Liver (tissue), 9 donors: ENCODE measurements around the gene EIF2B1. TPM values are rescaled to one million over a fixed set of nuclear protein-coding genes. Genes with fewer than 3 reads are reported as not detected.

Source experiments
- DNase-seq: peaks from one replicate; pipeline ENCODE4 v3.0.0-alpha.2; 2017; ENCODE audit warnings: low spot score
- H3K27ac ChIP-seq, 2 donors: one replicate each; pipeline ENCODE4 v1.7.0; 2013; ENCODE audit warnings: inconsistent platforms in 2 of 2, low read length in 2 of 2, control low read depth in 1 of 2, low read depth in 1 of 2, mild to moderate bottlenecking in 1 of 2
- H3K27me3 ChIP-seq, 4 donors: one replicate each; pipeline versions ENCODE4 v1.6.1 to v1.7.0; 2013; ENCODE audit warnings: low read length in 3 of 4, inconsistent platforms in 1 of 4, mild to moderate bottlenecking in 1 of 4, moderate library complexity in 1 of 4; ENCODE audit not compliant: control insufficient read depth in 4 of 4, insufficient read depth in 4 of 4
- H3K36me3 ChIP-seq, 4 donors: one replicate each; pipeline versions ENCODE4 v1.6.1 to v1.7.0; 2013; ENCODE audit warnings: low read length in 3 of 4, mild to moderate bottlenecking in 3 of 4, low read depth in 1 of 4, moderate library complexity in 1 of 4; ENCODE audit not compliant: control insufficient read depth in 4 of 4, insufficient read depth in 3 of 4
- H3K4me1 ChIP-seq, 4 donors: one replicate each; pipeline versions ENCODE4 v1.6.1 to v1.7.0; 2013; ENCODE audit warnings: low read length in 3 of 4, mild to moderate bottlenecking in 3 of 4, moderate library complexity in 1 of 4; ENCODE audit not compliant: control insufficient read depth in 4 of 4, insufficient read depth in 4 of 4
- H3K4me3 ChIP-seq, 3 donors: one replicate each; pipeline versions ENCODE4 v1.6.1 to v1.7.0; 2013; ENCODE audit warnings: low read length in 3 of 3, control low read depth in 1 of 3, low read depth in 1 of 3, mild to moderate bottlenecking in 1 of 3
- H3K9ac ChIP-seq, 2 donors: one replicate each; pipeline ENCODE4 v1.7.0; 2013; ENCODE audit warnings: low read length in 2 of 2, mild to moderate bottlenecking in 2 of 2, moderate library complexity in 2 of 2, control low read depth in 1 of 2, low read depth in 1 of 2
- H3K9me3 ChIP-seq, 4 donors: one replicate each; pipeline versions ENCODE4 v1.6.1 to v1.7.0; 2013; ENCODE audit warnings: low read length in 3 of 4; ENCODE audit not compliant: control insufficient read depth in 4 of 4
- ATF3 ChIP-seq: IDR thresholded peaks from 2 replicates; pipeline ENCODE4 v1.6.1; 2016; ENCODE audit warnings: antibody characterized with exemption
- CTCF ChIP-seq: fragments of 150-350 bp; IDR thresholded peaks from 2 replicates; pipeline ENCODE4 v1.5.1; 2017; ENCODE audit warnings: improper control_type of control experiment, low read depth, low read length; ENCODE audit not compliant: missing input control
- EGR1 ChIP-seq, 2 donors: IDR thresholded peaks; 2 replicates each; pipeline ENCODE4 v1.6.1; 2016 to 2018; ENCODE audit warnings: antibody characterized with exemption in 2 of 2, low read depth in 2 of 2
- FOXA1 ChIP-seq: IDR thresholded peaks from 2 replicates; pipeline ENCODE4 v1.6.1; 2016; ENCODE audit warnings: antibody characterized with exemption
- FOXA2 ChIP-seq: IDR thresholded peaks from 2 replicates; pipeline ENCODE4 v1.6.1; 2016; ENCODE audit warnings: antibody characterized with exemption
- GABPA ChIP-seq, 2 donors: IDR thresholded peaks in 1 of 2; conservative IDR thresholded peaks in 1 of 2; 2 replicates each; pipeline ENCODE4 v1.6.1; 2016; ENCODE audit warnings: antibody characterized with exemption in 2 of 2, mild to moderate bottlenecking in 1 of 2, moderate library complexity in 1 of 2
- HNF4A ChIP-seq, 2 donors: conservative IDR thresholded peaks; 2 replicates each; pipeline ENCODE4 v1.6.1; 2016; ENCODE audit warnings: antibody characterized with exemption in 2 of 2, mild to moderate bottlenecking in 2 of 2
- HNF4G ChIP-seq: IDR thresholded peaks from 2 replicates; pipeline ENCODE4 v1.6.1; 2016; ENCODE audit warnings: antibody characterized with exemption
- JUND ChIP-seq, 2 donors: IDR thresholded peaks; 2 replicates each; pipeline ENCODE4 v1.6.1; 2016; ENCODE audit warnings: antibody characterized with exemption in 2 of 2
- MAX ChIP-seq: IDR thresholded peaks from 2 replicates; pipeline ENCODE4 v1.6.1; 2016; ENCODE audit warnings: antibody characterized with exemption
- NR2F2 ChIP-seq: IDR thresholded peaks from 2 replicates; pipeline ENCODE4 v1.6.1; 2016; ENCODE audit warnings: antibody characterized with exemption
- RAD21 ChIP-seq, 2 donors: IDR thresholded peaks; 2 replicates each; pipeline ENCODE4 v1.6.1; 2016; ENCODE audit warnings: antibody characterized with exemption in 2 of 2, mild to moderate bottlenecking in 2 of 2
- REST ChIP-seq: IDR thresholded peaks from 2 replicates; pipeline ENCODE4 v1.6.1; 2016; ENCODE audit warnings: antibody characterized with exemption, mild to moderate bottlenecking
- RXRA ChIP-seq, 2 donors: IDR thresholded peaks; 2 replicates each; pipeline ENCODE4 v1.6.1; 2017 to 2018; ENCODE audit warnings: antibody characterized with exemption in 2 of 2, mild to moderate bottlenecking in 1 of 2
- SP1 ChIP-seq: IDR thresholded peaks from 2 replicates; pipeline ENCODE4 v1.6.1; 2018; ENCODE audit warnings: antibody characterized with exemption, mild to moderate bottlenecking
- TAF1 ChIP-seq: conservative IDR thresholded peaks from 2 replicates; pipeline ENCODE4 v1.6.1; 2016; ENCODE audit warnings: antibody characterized with exemption, mild to moderate bottlenecking
- YY1 ChIP-seq: IDR thresholded peaks from 2 replicates; pipeline ENCODE4 v1.6.1; 2016; ENCODE audit warnings: antibody characterized with exemption, mild to moderate bottlenecking
- ZBTB33 ChIP-seq: IDR thresholded peaks from 2 replicates; pipeline ENCODE4 v1.6.1; 2016; ENCODE audit warnings: antibody characterized with exemption
- WGBS: extraction: QIAGEN DNeasy Blood & Tissue Kit; methylation state at CpG from one replicate; pipeline ENCODE4 v1.1.7; 2013; 5-methylcytosine and 5-hydroxymethylcytosine counted together
- polyA plus RNA-seq, 2 donors: library from polyadenylated mRNA; stranded (reverse) in 1 of 2; unstranded in 1 of 2; fragments of 200-250 nt in 1 of 2; fragments of >200 nt in 1 of 2; fragmentation: Nextera tagmentation in 1 of 2; extraction: Ambion mirVana in 1 of 2; gene quantifications; one replicate each; pipeline versions ENCODE4 v1.2.1 to v1.2.3, GENCODE V29; 2013 to 2015
- total RNA-seq, 2 donors: library from RNA; depleted of rRNA; stranded (reverse); fragments of >200 nt; gene quantifications; one replicate each; pipeline ENCODE4 v1.2.3, GENCODE V29; 2014
- donor health status: healthy.
- donor health status: healthy.
- donor health status: healthy.
- donor health status: healthy.
- donor health status: healthy.

Gene EIF2B1
- total and polyA plus RNA-seq, 4 donors = 14.0 to 34.5 (median 17.1) TPM

- H3K27me3 ChIP-seq = no peaks in the 10 kb centered on the region
- H3K27ac ChIP-seq = peak within 1 kb of the TSS; percentile 85 to 90
- no peaks in the 10 kb centered on the region for H3K9me3 ChIP-seq
- peaks cover 0 to 32% (median 22%) of the 10 kb centered on the region in 4 donors for H3K36me3 ChIP-seq
- TF ChIP-seq EGR1 (IDR thresholded peaks at IDR 0.05; ENCODE audit: low read depth in 2 of 2) (no peak), YY1 (peak; percentile 86), RXRA (IDR thresholded peaks at IDR 0.05) (no peak), JUND (IDR thresholded peaks at IDR 0.05) (no peak), ZBTB33 (no peak), GABPA (IDR thresholded peaks at IDR 0.05 in 1 of 2, conservative IDR thresholded peaks at IDR 0.05 in 1 of 2) (peak; percentile 92 to 98), SP1 (peak; percentile 12), TAF1 (no peak), FOXA2 (no peak), REST (no peak), MAX (no peak), ATF3 (no peak), NR2F2 (no peak), CTCF (peak; percentile 26), HNF4G (no peak), HNF4A (conservative IDR thresholded peaks at IDR 0.05) (peak; percentile 17 to 33), RAD21 (IDR thresholded peaks at IDR 0.05) (peak; percentile 68 to 72), FOXA1 (no peak)
- under 1% methylated on average over 81 of the region's 81 CpGs for WGBS
- peaks cover 0 to 17% (median 11%) of the 10 kb centered on the region in 4 donors for H3K4me1 ChIP-seq
- peak; percentile 87 for DNase-seq
- peak within 1 kb of the TSS; percentile 97 to 98 (median 98) for H3K4me3 ChIP-seq
- H3K9ac ChIP-seq = peak within 1 kb of the TSS; percentile 68 to 94
These were observed 31.6 kb downstream of the EIF2B1 start, which contains the start of gene DDX55 for GRCh38 chr12:123601602-123602489. TSS of gene DDX55 (plus strand) at chr12:123602099. CDS start at chr12:123602149, 50 bp downstream.
